RPMI8226 (cell line): ENCODE data around the gene CBFA2T3.

Source experiments
- DNase-seq: peaks from one replicate; pipeline ENCODE4 v3.0.0-alpha.2; 2015

The CBFA2T3 gene

GRCh38 chr16:88830783-88831182 lies 146.2 kb downstream of the CBFA2T3 start:
- no peak for DNase-seq

- DNase-seq: no peak
Measured at GRCh38 chr16:88830258-88830657, 146.7 kb downstream of the CBFA2T3 start.

GRCh38 chr16:88828711-88829110 lies 148.3 kb downstream of the CBFA2T3 start:
- no peak for DNase-seq

GRCh38 chr16:88827727-88828126 lies 149.3 kb downstream of the CBFA2T3 start:
- no peak for DNase-seq

- DNase-seq: no peak
Measured at GRCh38 chr16:88826070-88826840, 150.8 kb downstream of the CBFA2T3 start.

DNA sequence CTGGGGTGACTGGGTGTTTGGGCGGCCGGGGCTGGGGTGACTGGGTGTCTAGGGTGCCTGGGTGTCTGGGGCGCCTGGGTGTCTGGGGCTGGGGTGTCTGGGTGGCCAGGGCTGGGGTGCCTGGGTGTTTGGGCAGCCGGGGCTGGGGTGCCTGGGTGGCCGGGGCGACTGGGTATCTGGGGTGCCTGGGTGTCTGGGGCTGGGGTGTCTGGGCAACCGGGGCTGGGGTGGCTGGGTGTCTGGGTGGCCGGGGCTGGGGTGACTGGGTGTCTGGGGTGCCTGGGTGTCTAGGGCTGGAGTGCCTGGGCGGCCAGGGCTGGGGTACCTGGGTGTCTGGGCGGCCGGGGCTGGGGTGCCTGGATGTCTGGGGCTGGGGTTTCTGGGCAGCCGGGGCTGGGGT lies 151.9 kb downstream of the CBFA2T3 start:
- DNase-seq: no peak
